ENCODE data around the gene CD44.

DNA sequence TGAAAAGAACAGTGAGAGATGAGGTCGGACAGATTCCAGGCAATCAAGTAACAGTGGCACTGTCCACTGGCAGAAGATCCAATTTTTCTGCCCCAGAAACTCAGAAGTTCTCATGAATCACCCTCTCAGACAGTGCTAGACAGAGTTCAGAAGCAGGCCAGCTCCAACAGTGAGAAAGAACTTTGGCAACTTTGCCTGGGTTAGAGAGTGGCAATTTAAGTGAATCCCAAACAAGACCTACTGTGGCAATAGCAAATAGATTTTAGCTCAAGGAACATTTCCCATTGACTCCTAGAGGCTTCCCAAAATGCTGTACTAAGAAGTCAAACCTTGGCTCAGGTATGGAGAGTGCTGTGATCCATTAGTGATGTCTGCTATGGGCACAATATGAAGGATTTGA is 12.3 kb downstream of the CD44 start:
- TF ChIP-seq EP300 (conservative IDR thresholded peaks at IDR 0.05; ENCODE audit: poor library complexity, severe bottlenecking) (no peak), POLR2AphosphoS5 (IDR thresholded peaks at IDR 0.05) (no peak), TAF1 (IDR thresholded peaks at IDR 0.05; ENCODE audit: low read depth) (no peak), RAD21 (conservative IDR thresholded peaks at IDR 0.05) (no peak), EZH2 (IDR thresholded peaks at IDR 0.05; ENCODE audit: borderline replicate concordance, insufficient read depth, low read length, poor library complexity, severe bottlenecking) (no peak), SMC3 (conservative IDR thresholded peaks at IDR 0.05; ENCODE audit: poor library complexity) (no peak)
- TF ChIP-seq, protein P1, sequence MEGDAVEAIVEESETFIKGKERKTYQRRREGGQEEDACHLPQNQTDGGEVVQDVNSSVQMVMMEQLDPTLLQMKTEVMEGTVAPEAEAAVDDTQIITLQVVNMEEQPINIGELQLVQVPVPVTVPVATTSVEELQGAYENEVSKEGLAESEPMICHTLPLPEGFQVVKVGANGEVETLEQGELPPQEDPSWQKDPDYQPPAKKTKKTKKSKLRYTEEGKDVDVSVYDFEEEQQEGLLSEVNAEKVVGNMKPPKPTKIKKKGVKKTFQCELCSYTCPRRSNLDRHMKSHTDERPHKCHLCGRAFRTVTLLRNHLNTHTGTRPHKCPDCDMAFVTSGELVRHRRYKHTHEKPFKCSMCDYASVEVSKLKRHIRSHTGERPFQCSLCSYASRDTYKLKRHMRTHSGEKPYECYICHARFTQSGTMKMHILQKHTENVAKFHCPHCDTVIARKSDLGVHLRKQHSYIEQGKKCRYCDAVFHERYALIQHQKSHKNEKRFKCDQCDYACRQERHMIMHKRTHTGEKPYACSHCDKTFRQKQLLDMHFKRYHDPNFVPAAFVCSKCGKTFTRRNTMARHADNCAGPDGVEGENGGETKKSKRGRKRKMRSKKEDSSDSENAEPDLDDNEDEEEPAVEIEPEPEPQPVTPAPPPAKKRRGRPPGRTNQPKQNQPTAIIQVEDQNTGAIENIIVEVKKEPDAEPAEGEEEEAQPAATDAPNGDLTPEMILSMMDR (IDR thresholded peaks at IDR 0.05; ENCODE audit: poor library complexity, severe bottlenecking) = no peak
- TF ChIP-seq, protein P2, sequence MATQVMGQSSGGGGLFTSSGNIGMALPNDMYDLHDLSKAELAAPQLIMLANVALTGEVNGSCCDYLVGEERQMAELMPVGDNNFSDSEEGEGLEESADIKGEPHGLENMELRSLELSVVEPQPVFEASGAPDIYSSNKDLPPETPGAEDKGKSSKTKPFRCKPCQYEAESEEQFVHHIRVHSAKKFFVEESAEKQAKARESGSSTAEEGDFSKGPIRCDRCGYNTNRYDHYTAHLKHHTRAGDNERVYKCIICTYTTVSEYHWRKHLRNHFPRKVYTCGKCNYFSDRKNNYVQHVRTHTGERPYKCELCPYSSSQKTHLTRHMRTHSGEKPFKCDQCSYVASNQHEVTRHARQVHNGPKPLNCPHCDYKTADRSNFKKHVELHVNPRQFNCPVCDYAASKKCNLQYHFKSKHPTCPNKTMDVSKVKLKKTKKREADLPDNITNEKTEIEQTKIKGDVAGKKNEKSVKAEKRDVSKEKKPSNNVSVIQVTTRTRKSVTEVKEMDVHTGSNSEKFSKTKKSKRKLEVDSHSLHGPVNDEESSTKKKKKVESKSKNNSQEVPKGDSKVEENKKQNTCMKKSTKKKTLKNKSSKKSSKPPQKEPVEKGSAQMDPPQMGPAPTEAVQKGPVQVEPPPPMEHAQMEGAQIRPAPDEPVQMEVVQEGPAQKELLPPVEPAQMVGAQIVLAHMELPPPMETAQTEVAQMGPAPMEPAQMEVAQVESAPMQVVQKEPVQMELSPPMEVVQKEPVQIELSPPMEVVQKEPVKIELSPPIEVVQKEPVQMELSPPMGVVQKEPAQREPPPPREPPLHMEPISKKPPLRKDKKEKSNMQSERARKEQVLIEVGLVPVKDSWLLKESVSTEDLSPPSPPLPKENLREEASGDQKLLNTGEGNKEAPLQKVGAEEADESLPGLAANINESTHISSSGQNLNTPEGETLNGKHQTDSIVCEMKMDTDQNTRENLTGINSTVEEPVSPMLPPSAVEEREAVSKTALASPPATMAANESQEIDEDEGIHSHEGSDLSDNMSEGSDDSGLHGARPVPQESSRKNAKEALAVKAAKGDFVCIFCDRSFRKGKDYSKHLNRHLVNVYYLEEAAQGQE (IDR thresholded peaks at IDR 0.05; ENCODE audit: borderline replicate concordance) = no peak
